ENCODE measurements around the gene P2RY2. TPM values are rescaled to one million over a fixed set of nuclear protein-coding genes. Genes with fewer than 3 reads are reported as not detected.

P2RY2 gene
- total RNA-seq, 1 donor from 2014 or later: 0.30 TPM

DNA sequence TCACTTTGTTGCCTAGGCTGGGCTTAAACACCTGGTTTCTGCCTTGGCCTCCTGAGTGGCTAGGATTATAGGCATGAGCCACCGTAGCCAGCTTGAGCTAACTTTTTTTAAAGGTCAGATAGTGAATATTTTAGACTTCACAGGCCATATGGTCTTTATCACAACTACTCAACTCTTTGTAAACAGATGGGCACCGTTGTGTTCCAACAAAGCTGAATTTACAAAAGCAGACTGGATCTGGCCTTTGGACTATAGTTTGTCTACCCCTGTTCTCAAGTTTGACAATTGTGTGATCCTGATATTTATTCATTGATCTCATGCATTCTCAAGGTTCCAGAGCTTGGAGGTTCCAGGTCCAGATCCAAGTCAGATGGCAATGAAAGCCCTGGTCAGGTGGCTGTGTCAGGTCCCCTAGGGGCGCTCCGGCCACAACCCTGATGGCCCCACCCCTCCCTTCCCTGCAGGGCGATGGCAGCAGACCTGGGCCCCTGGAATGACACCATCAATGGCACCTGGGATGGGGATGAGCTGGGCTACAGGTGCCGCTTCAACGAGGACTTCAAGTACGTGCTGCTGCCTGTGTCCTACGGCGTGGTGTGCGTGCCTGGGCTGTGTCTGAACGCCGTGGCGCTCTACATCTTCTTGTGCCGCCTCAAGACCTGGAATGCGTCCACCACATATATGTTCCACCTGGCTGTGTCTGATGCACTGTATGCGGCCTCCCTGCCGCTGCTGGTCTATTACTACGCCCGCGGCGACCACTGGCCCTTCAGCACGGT lies 15.8 kb downstream of the P2RY2 start:
- DNase-seq (ENCODE audit: low read depth) (no peak), FAIRE-seq (no peak)
- Mint-ChIP-seq H3K4me1 (ENCODE audit: low read depth, unreplicated experiment) (peaks cover 3% of the 10 kb centered on the region), H3K9me3 (ENCODE audit: unreplicated experiment) (no peaks in the 10 kb centered on the region), H3K36me3 (ENCODE audit: low read depth, unreplicated experiment) (no peaks in the 10 kb centered on the region), H3K27ac (ENCODE audit: unreplicated experiment) (no peak overlapping the region), H3K4me3 (ENCODE audit: unreplicated experiment) (no peak overlapping the region), H3K27me3 (ENCODE audit: low read depth, unreplicated experiment) (peaks cover 44% of the 10 kb centered on the region)
- Histone ChIP-seq H3K36me3 (ENCODE audit: insufficient read depth, low read length) (no peaks in the 10 kb centered on the region), H3K27ac (ENCODE audit: low read depth, low read length) (no peak overlapping the region), H3K4me1 (ENCODE audit: insufficient read depth, low read length) (no peaks in the 10 kb centered on the region), H3K4me3 (ENCODE audit: insufficient read depth, low read depth, low read length) (no peak overlapping the region), H3K4me2 (ENCODE audit: low read length) (no peak overlapping the region), H4K20me1 (ENCODE audit: insufficient read depth, low read length) (no peaks in the 10 kb centered on the region), H2AFZ (ENCODE audit: low read depth, low read length) (no peak overlapping the region), H3K9ac (ENCODE audit: low read length) (no peak overlapping the region), H3K79me2 (ENCODE audit: insufficient read depth, low read length) (no peaks in the 10 kb centered on the region), H3K27me3 (ENCODE audit: insufficient read depth, low read length) (no peaks in the 10 kb centered on the region), H3K9me3 (ENCODE audit: insufficient read depth, low read depth, low read length) (no peaks in the 10 kb centered on the region)
- TF ChIP-seq EZH2 (IDR thresholded peaks at IDR 0.05; ENCODE audit: insufficient read depth, low read length): no peak
- TF ChIP-seq, protein P1, sequence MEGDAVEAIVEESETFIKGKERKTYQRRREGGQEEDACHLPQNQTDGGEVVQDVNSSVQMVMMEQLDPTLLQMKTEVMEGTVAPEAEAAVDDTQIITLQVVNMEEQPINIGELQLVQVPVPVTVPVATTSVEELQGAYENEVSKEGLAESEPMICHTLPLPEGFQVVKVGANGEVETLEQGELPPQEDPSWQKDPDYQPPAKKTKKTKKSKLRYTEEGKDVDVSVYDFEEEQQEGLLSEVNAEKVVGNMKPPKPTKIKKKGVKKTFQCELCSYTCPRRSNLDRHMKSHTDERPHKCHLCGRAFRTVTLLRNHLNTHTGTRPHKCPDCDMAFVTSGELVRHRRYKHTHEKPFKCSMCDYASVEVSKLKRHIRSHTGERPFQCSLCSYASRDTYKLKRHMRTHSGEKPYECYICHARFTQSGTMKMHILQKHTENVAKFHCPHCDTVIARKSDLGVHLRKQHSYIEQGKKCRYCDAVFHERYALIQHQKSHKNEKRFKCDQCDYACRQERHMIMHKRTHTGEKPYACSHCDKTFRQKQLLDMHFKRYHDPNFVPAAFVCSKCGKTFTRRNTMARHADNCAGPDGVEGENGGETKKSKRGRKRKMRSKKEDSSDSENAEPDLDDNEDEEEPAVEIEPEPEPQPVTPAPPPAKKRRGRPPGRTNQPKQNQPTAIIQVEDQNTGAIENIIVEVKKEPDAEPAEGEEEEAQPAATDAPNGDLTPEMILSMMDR (IDR thresholded peaks at IDR 0.05; ENCODE audit: insufficient read depth, low read depth, low read length): no peak

DNA sequence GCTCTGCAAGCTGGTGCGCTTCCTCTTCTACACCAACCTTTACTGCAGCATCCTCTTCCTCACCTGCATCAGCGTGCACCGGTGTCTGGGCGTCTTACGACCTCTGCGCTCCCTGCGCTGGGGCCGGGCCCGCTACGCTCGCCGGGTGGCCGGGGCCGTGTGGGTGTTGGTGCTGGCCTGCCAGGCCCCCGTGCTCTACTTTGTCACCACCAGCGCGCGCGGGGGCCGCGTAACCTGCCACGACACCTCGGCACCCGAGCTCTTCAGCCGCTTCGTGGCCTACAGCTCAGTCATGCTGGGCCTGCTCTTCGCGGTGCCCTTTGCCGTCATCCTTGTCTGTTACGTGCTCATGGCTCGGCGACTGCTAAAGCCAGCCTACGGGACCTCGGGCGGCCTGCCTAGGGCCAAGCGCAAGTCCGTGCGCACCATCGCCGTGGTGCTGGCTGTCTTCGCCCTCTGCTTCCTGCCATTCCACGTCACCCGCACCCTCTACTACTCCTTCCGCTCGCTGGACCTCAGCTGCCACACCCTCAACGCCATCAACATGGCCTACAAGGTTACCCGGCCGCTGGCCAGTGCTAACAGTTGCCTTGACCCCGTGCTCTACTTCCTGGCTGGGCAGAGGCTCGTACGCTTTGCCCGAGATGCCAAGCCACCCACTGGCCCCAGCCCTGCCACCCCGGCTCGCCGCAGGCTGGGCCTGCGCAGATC lies 16.5 kb downstream of the P2RY2 start:
- Mint-ChIP-seq H3K27me3 (ENCODE audit: low read depth, unreplicated experiment) (peaks cover 37% of the 10 kb centered on the region), H3K9me3 (ENCODE audit: unreplicated experiment) (no peaks in the 10 kb centered on the region), H3K4me3 (ENCODE audit: unreplicated experiment) (no peak overlapping the region), H3K27ac (ENCODE audit: unreplicated experiment) (no peak overlapping the region), H3K36me3 (ENCODE audit: low read depth, unreplicated experiment) (no peaks in the 10 kb centered on the region), H3K4me1 (ENCODE audit: low read depth, unreplicated experiment) (peaks cover 3% of the 10 kb centered on the region)
- no peak overlapping the region for H3K9ac ChIP-seq (ENCODE audit: low read length)
- H4K20me1 ChIP-seq (ENCODE audit: insufficient read depth, low read length): no peaks in the 10 kb centered on the region
- FAIRE-seq: no peak
- H3K27me3 ChIP-seq (ENCODE audit: insufficient read depth, low read length): no peaks in the 10 kb centered on the region
- H3K27ac ChIP-seq (ENCODE audit: low read depth, low read length): no peak overlapping the region
- no peaks in the 10 kb centered on the region for H3K36me3 ChIP-seq (ENCODE audit: insufficient read depth, low read length)
- no peaks in the 10 kb centered on the region for H3K4me1 ChIP-seq (ENCODE audit: insufficient read depth, low read length)
- H3K4me2 ChIP-seq (ENCODE audit: low read length): no peak overlapping the region
- H2AFZ ChIP-seq (ENCODE audit: low read depth, low read length): no peak overlapping the region
- H3K4me3 ChIP-seq (ENCODE audit: insufficient read depth, low read depth, low read length): no peak overlapping the region
- TF ChIP-seq, protein P1 (IDR thresholded peaks at IDR 0.05; ENCODE audit: insufficient read depth, low read depth, low read length): no peak
- TF ChIP-seq EZH2 (IDR thresholded peaks at IDR 0.05; ENCODE audit: insufficient read depth, low read length): no peak
- H3K9me3 ChIP-seq (ENCODE audit: insufficient read depth, low read depth, low read length): no peaks in the 10 kb centered on the region
- H3K79me2 ChIP-seq (ENCODE audit: insufficient read depth, low read length): no peaks in the 10 kb centered on the region
- no peak for DNase-seq (ENCODE audit: low read depth)

Data from astrocyte (in vitro differentiated cells and primary cell).